Skin of body (tissue), 2 donors: Measurements from ENCODE around the gene PYCR2. TPM values are rescaled to one million over a fixed set of nuclear protein-coding genes. Genes with fewer than 3 reads are reported as not detected.
"Not testable (repeated sequence)": the region's sequence is repeated elsewhere in the genome, so short reads cannot be mapped to it uniquely, and the experiment has no call there.

Source experiments
- DNase-seq: peaks from one replicate; lab custom pipeline; 2025; lab: John Stamatoyannopoulos, UW
- total RNA-seq: library from RNA; depleted of rRNA; stranded (reverse); fragments of >200 nt; gene quantifications from one replicate; pipeline ENCODE4 v1.2.3, GENCODE V29; 2014

Gene PYCR2
- total RNA-seq, 1 donor from 2014 or later = 22.8 TPM

- no peak for DNase-seq
These were observed 31.7 kb downstream of the PYCR2 start for GRCh38 chr1:225892307-225892706.

GRCh38 chr1:225891229-225891972, 32.6 kb downstream of the PYCR2 start:
- DNase-seq = no peak

- no peak for DNase-seq
These were observed 33.5 kb downstream of the PYCR2 start for GRCh38 chr1:225890346-225891228.

GRCh38 chr1:225889743-225890142, 34.3 kb downstream of the PYCR2 start:
- no peak for DNase-seq

- no peak for DNase-seq
These were observed 35.0 kb downstream of the PYCR2 start, which contains the start of gene LEFTY1 for GRCh38 chr1:225888898-225889601. Gene LEFTY1, minus strand, starts transcription at chr1:225889146. Its CDS starts 80 bp downstream, at chr1:225889066.

GRCh38 chr1:225888289-225888897, 35.7 kb downstream of the PYCR2 start:
- no peak for DNase-seq

- not testable (repeated sequence) for DNase-seq
These were observed 36.3 kb downstream of the PYCR2 start for GRCh38 chr1:225887554-225888288.

- no peak for DNase-seq
These were observed 37.1 kb downstream of the PYCR2 start for GRCh38 chr1:225887030-225887314.

- no peak for DNase-seq
These were observed 37.7 kb downstream of the PYCR2 start for GRCh38 chr1:225886159-225887029.

- DNase-seq = no peak
These were observed 38.7 kb downstream of the PYCR2 start for GRCh38 chr1:225885336-225885735.

GRCh38 chr1:225883616-225884265, 40.3 kb downstream of the PYCR2 start:
- no peak for DNase-seq

- DNase-seq = no peak
These were observed 41.1 kb downstream of the PYCR2 start for GRCh38 chr1:225882694-225883615.

GRCh38 chr1:225881959-225882693, 41.9 kb downstream of the PYCR2 start, which contains the start of gene TMEM63A:
Gene TMEM63A, minus strand, starts transcription at chr1:225882380. Its CDS starts 4,800 bp downstream, at chr1:225877580.
- peak; percentile 66 for DNase-seq

- no peak for DNase-seq
These were observed 42.7 kb downstream of the PYCR2 start for GRCh38 chr1:225881081-225881958.

GRCh38 chr1:225880636-225881035, 43.4 kb downstream of the PYCR2 start:
- DNase-seq = no peak

- DNase-seq = no peak
These were observed 43.8 kb downstream of the PYCR2 start for GRCh38 chr1:225880222-225880588.
